ENCODE data around the gene MFN2. TPM values are rescaled to one million over a fixed set of nuclear protein-coding genes. Genes with fewer than 3 reads are reported as not detected.
A peak's percentile ranks its signal among the peaks of the same experiment; 100 is the strongest.

Gene MFN2
- total RNA-seq, 1 experiment from 2014 or later, result 56.8 TPM

GRCh38 chr1:12060500-12060899, 80.3 kb downstream of the MFN2 start:
- Mint-ChIP-seq H3K27ac (no peak overlapping the region), H3K36me3 (no peaks in the 10 kb centered on the region), H3K4me1 (peaks cover 15% of the 10 kb centered on the region), H3K4me3 (no peak overlapping the region), H3K9me3 (peaks cover 10% of the 10 kb centered on the region; the same call in 1 of the 2 replicates), H3K27me3 (ENCODE audit: low read depth) (peaks cover 35% of the 10 kb centered on the region)
- CTCF ChIA-PET, result no interaction called here
- POLR2A ChIA-PET, result no interaction called here
- ATAC-seq (no peak), DNase-seq (ENCODE audit: low spot score) (no peak)
- TF ChIP-seq NR2C2 (CRISPR knock-in tag; IDR thresholded peaks at IDR 0.05) (no peak), ZNF396 (CRISPR knock-in tag; IDR thresholded peaks at IDR 0.05; ENCODE audit: borderline replicate concordance) (no peak), SOX15 (CRISPR knock-in tag; IDR thresholded peaks at IDR 0.05) (no peak), ZNF512 (CRISPR knock-in tag; IDR thresholded peaks at IDR 0.05; ENCODE audit: borderline replicate concordance) (no peak), MLX (CRISPR knock-in tag; IDR thresholded peaks at IDR 0.05) (no peak), CREM (CRISPR knock-in tag; IDR thresholded peaks at IDR 0.05) (no peak), HMGXB4 (CRISPR knock-in tag; IDR thresholded peaks at IDR 0.05) (no peak), TP53 (CRISPR knock-in tag; IDR thresholded peaks at IDR 0.05) (no peak), ELF4 (CRISPR knock-in tag; IDR thresholded peaks at IDR 0.05; ENCODE audit: low read depth) (no peak), E2F1 (CRISPR knock-in tag; IDR thresholded peaks at IDR 0.05) (no peak), SMAD4 (CRISPR knock-in tag; IDR thresholded peaks at IDR 0.05) (no peak), TEAD4 (CRISPR knock-in tag; IDR thresholded peaks at IDR 0.05) (no peak), NFYB (CRISPR knock-in tag; conservative IDR thresholded peaks at IDR 0.05; ENCODE audit: low read depth) (no peak), ATF6 (CRISPR knock-in tag; IDR thresholded peaks at IDR 0.05) (no peak), PREB (CRISPR knock-in tag; IDR thresholded peaks at IDR 0.05; ENCODE audit: borderline replicate concordance) (no peak), JUN (CRISPR knock-in tag; IDR thresholded peaks at IDR 0.05) (no peak), ZNF232 (CRISPR knock-in tag; IDR thresholded peaks at IDR 0.05) (no peak), TCF7 (CRISPR knock-in tag; IDR thresholded peaks at IDR 0.05; ENCODE audit: low read depth) (no peak), ZNF317 (CRISPR knock-in tag; IDR thresholded peaks at IDR 0.05; ENCODE audit: borderline replicate concordance, low read depth) (no peak)

Small RNAs within 50 kb of the gene (microRNA-seq; reads per million reads assigned to microRNA genes)
- gene MIR6729 (ENCODE audit: borderline number of aligned reads), result 3.5 reads per million, percentile 4 among the genes with 10 or more reads in this experiment

Other genes starting within 250 kb of the MFN2 start
- 81.6 to 102 TPM (median 101 TPM) in 3 replicates for gene AGTRAP, start 244.3 kb upstream of the MFN2 start, total RNA-seq (2021)
- 1.2 to 3.1 TPM (median 2.8 TPM) in 3 replicates for gene C1orf167, start 218.3 kb upstream of the MFN2 start, total RNA-seq (2021)
- gene MTHFR, start 174.5 kb upstream of the MFN2 start, total RNA-seq (2021), result 19.4 to 23.4 TPM (median 22.6 TPM) in 3 replicates
- gene CLCN6, start 174.3 kb upstream of the MFN2 start, total RNA-seq (2021), result 20.0 to 22.3 TPM (median 20.8 TPM) in 3 replicates
- gene NPPA, start 132.7 kb upstream of the MFN2 start, total RNA-seq (2021), result not detected in 3 replicates
- gene NPPB, start 121.5 kb upstream of the MFN2 start, total RNA-seq (2021), result 0.27 TPM in 1 of 3 replicates, not detected in the others
- 45.3 to 50.2 TPM (median 45.6 TPM) in 3 replicates for gene KIAA2013, start 54.0 kb upstream of the MFN2 start, total RNA-seq (2021)
- gene PLOD1, start 45.7 kb upstream of the MFN2 start, total RNA-seq (2021), result 46.9 to 73.8 TPM (median 67.3 TPM) in 3 replicates
- gene MIIP, start 39.1 kb downstream of the MFN2 start, total RNA-seq (2021), result 65.6 to 75.1 TPM (median 67.4 TPM) in 3 replicates
- gene TNFRSF8, start 82.9 kb downstream of the MFN2 start, total RNA-seq (2021), result 20.5 to 21.3 TPM (median 20.8 TPM) in 3 replicates
- 1.6 to 2.7 TPM (median 2.1 TPM) in 3 replicates for gene TNFRSF1B, start 186.5 kb downstream of the MFN2 start, total RNA-seq (2021)
- 22.1 to 29.0 TPM (median 27.5 TPM) in 3 replicates for gene VPS13D, start 249.6 kb downstream of the MFN2 start, total RNA-seq (2021)